PFSK-1 (cell line): ENCODE results near the gene GNB1L.

Experiments
- FOXP2 ChIP-seq: optimal IDR thresholded peaks from 2 replicates; pipeline ENCODE3; 2011; ENCODE audit warnings: borderline replicate concordance, control low read depth, inconsistent platforms; ENCODE audit not compliant: insufficient read depth; ENCODE audit errors: extremely low read length, extremely low read depth
- POLR2AphosphoS5 ChIP-seq: IDR thresholded peaks from 2 replicates; pipeline ENCODE4 v1.6.1; 2012; ENCODE audit warnings: low read depth, mild to moderate bottlenecking, control low read depth, low read length, moderate library complexity
- SIN3A ChIP-seq: IDR thresholded peaks from 2 replicates; pipeline ENCODE4 v1.6.1; 2012; ENCODE audit warnings: mild to moderate bottlenecking, low read length, moderate library complexity, borderline replicate concordance; ENCODE audit not compliant: insufficient read depth
- TAF1 ChIP-seq: IDR thresholded peaks from 2 replicates; pipeline ENCODE4 v1.6.1; 2012; ENCODE audit warnings: low read length, control low read depth, borderline replicate concordance; ENCODE audit not compliant: insufficient read depth
- TF ChIP-seq, protein P1 (sequence below), 2 experiments: IDR thresholded peaks; 2 replicates each; pipeline versions ENCODE4 v1.6.1 to v1.8.0; 2011 to 2012; ENCODE audit warnings: low read depth in 2 of 2, low read length in 2 of 2, control low read depth in 1 of 2, inconsistent platforms in 1 of 2, mild to moderate bottlenecking in 1 of 2, moderate library complexity in 1 of 2; ENCODE audit not compliant: insufficient read depth in 1 of 2

Gene GNB1L

DNA sequence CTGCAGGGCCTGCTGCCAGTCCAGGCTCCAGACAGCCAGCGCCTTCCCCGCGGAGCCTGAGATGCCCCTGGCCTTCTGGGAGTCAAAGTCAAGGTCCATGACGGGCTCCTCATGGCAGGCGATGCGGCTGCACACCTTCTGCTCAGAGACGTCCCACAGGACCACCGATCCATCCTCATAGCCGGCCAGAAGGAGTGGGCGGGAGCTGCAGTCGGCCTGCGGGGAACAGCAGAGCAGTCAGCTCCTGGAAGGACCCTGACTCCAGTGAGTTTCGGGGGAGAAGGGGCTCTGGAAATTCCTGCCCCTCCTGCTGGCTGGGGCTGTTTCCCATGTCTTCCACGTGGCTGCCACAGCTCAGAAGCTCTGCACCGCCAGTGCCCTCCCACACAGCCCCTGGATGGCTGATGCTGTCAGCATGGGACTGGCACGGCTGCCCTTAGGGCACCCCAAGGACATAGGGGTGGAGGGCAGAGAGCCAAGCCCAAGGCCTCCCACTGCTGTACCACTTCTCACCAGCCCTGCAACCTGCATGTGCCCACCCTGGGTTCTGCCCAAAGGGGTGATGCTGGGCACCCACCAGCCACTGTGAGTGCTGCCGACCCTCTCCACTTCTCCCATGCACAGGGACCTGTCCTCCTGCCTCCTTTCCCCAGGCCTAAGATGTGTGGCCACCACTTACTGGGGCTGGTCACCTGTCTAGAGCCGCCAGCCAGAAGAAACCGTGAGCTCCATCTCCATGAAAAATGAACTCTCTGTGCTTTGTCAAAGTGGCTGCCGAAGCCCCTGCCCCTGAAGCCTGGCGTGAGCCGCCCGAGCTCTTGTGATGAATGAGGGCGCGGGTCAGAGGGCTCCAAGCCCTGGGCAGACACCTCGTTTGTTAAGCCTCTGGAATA is 52.4 kb downstream of the GNB1L start:
- no peak for TF ChIP-seq POLR2AphosphoS5
- no peak for TF ChIP-seq FOXP2
- TF ChIP-seq TAF1: no peak
- TF ChIP-seq, protein P1, sequence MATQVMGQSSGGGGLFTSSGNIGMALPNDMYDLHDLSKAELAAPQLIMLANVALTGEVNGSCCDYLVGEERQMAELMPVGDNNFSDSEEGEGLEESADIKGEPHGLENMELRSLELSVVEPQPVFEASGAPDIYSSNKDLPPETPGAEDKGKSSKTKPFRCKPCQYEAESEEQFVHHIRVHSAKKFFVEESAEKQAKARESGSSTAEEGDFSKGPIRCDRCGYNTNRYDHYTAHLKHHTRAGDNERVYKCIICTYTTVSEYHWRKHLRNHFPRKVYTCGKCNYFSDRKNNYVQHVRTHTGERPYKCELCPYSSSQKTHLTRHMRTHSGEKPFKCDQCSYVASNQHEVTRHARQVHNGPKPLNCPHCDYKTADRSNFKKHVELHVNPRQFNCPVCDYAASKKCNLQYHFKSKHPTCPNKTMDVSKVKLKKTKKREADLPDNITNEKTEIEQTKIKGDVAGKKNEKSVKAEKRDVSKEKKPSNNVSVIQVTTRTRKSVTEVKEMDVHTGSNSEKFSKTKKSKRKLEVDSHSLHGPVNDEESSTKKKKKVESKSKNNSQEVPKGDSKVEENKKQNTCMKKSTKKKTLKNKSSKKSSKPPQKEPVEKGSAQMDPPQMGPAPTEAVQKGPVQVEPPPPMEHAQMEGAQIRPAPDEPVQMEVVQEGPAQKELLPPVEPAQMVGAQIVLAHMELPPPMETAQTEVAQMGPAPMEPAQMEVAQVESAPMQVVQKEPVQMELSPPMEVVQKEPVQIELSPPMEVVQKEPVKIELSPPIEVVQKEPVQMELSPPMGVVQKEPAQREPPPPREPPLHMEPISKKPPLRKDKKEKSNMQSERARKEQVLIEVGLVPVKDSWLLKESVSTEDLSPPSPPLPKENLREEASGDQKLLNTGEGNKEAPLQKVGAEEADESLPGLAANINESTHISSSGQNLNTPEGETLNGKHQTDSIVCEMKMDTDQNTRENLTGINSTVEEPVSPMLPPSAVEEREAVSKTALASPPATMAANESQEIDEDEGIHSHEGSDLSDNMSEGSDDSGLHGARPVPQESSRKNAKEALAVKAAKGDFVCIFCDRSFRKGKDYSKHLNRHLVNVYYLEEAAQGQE (IDR thresholded peaks at IDR 0.05; ENCODE audit: insufficient read depth in 1 of 2, low read depth in 2 of 2, low read length in 2 of 2): no peak
- TF ChIP-seq SIN3A: no peak

DNA sequence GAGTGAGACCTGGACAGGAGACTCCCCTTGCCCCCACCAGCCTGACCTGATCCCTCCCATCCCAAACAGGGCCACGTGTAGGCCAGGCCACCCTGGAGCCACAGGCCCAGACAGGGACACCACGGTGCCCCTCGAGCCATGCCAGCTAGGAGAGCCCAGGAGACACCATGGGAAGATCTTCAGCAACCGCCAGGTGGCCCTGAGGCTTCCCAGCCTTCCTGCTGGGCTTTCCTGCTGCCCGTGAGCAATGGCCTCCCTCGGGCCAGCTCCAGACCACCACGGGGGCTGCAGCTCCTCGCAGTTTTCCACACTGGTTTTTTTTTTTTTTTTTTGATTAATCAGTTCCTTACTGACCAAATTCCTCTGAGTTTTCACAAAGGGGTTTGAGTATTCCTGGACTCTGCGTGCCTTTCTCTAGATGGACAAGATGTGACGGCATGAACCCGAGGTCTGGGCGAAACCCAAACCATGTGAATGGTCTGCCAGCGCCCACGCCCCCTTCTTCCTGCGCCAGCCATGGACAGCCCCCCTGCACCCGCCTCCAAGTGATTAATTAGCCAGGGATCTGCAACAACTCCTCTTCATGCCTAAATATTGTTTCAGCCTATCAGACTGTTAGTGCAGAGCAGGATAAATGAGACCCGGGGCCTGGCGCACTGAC is 53.2 kb downstream of the GNB1L start:
- TF ChIP-seq POLR2AphosphoS5 (no peak), TAF1 (no peak), SIN3A (no peak), FOXP2 (no peak)
- TF ChIP-seq, protein P1 (IDR thresholded peaks at IDR 0.05; ENCODE audit: insufficient read depth in 1 of 2, low read depth in 2 of 2, low read length in 2 of 2): no peak

DNA sequence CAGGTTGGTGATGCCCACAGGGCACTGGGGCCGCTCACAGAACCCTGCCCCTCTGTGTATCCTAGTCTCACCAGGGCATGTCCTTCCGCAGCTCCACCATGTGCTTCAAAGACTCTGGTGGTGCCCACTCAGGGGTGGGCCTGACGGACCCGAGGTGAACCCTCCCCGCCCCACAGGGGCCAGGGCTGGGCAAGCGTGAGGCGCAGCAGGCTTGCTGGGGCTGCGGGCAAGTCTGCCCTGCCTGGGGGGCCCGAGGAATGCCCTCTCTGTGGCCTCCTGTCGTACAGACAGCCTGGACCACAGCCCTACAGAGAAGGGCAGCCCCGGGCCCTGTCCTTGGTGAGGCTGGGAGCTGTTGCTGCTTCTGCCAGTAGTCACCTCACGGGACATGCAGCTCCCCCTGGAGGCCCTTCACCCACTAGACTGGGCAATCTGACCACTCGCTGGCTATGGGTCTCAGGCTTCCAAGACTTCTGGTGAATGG is 53.9 kb downstream of the GNB1L start:
- TF ChIP-seq POLR2AphosphoS5 (no peak), SIN3A (no peak)

DNA sequence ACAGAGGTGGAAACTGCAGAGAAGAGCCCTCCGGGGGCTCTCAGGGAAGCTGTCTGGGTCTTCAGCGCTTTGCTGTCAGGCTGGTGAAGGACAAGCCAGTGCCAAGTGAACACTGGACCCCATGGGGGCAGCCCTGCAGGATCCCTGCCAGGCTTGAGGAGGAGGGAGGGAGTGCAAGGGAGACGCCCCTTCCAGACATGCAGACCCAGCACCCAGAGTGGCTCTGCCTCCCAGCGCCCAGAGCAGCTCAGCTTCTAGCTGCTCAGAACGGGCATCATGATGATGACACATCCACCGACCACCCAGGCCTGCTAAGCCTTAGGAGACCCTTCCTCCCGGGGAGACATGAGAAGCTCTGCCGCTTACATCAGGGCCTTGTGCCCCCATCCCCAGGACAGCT is 54.4 kb downstream of the GNB1L start:
- no peak for TF ChIP-seq TAF1
- no peak for TF ChIP-seq POLR2AphosphoS5
- TF ChIP-seq SIN3A: no peak
- no peak for TF ChIP-seq FOXP2
- TF ChIP-seq, protein P1 (IDR thresholded peaks at IDR 0.05; ENCODE audit: insufficient read depth in 1 of 2, low read depth in 2 of 2, low read length in 2 of 2): no peak

DNA sequence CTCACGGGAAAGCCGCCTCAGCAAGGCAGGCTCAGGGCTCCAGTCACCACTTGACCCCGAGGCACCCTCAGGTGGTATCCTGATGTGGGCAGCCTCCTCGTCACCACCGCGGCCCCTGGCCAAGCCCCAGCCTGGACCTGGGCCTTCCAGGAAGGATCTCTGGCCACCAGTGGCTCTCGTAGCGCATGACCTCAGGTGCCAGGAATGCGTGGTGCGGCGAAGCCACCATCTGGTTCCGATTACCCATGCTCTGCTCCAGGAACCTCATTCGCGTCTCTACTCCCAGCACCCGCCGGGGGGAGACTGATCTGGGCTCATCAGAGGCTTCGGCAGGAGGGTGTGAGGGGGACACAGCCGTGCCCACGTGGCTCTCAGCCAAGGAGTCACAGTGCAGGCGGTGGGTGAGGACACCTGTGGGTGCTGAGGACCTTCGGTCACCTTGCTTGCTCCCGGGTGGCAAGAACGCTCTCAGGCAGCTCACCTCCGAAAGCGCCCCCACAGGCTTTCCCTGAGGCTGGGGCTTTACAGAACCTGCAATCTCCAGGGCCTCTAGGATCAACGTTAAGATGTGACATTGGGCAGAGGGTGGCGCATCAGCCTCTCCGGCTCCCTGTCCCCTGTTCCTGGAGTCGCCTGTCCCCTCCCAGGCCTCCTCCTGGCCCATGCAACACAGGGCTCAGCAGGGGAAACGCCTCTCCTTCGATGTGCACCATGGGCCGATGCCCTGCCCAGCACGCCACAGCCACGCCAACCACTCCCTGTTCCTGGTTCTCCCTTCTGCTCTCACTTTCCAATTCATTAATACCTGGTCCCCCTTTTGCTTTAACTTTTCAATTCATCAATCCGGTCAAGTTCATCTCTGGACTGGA is 55.1 kb downstream of the GNB1L start:
- TF ChIP-seq, protein P1 (IDR thresholded peaks at IDR 0.05; ENCODE audit: insufficient read depth in 1 of 2, low read depth in 2 of 2, low read length in 2 of 2): no peak
- peak; percentile 70 for TF ChIP-seq FOXP2
- no peak for TF ChIP-seq POLR2AphosphoS5
